ENCODE measurements around the gene PRSS27.

The PRSS27 gene

DNA sequence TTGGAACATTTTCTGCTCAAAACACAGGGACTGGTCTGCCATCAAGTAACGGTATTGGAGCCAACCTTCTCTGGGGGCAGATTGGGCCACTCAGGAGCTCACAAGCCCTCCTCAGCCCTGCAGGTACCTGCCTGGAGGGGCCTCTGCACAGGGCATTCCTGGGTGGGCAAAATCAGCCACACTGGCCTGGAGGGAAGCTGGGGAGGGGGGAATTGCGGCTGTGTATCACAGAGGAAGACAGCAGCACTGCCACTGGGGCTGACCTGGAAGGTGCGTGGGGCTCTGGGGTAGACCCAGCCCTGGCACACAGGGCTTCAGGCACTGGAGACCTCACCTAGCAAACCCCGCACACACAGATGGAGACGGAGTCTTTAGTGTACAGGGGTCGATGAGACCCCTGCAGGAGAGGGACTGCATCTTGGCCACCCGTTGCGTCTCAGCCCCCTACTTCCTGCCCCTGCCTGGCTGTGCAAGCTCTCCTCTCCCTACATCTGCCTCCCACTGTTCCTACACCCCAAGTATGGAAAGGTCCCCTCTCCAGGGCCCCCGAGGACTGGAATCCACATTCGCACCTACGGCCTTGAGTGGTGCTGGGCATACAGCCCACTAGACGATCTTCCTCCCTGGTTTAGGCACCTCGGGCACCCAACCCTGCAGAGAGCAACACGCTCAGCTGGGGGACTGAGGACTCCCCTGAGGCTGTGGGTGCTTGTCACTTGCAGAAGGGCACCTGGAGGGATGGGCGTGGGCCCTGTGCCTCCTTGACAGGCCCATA is 25.3 kb upstream of the PRSS27 start:
- no peak for TF ChIP-seq CTCF (IDR thresholded peaks at IDR 0.05; ENCODE audit: borderline replicate concordance, control extremely low read depth, extremely low read depth, insufficient read depth, missing control alignments)

DNA sequence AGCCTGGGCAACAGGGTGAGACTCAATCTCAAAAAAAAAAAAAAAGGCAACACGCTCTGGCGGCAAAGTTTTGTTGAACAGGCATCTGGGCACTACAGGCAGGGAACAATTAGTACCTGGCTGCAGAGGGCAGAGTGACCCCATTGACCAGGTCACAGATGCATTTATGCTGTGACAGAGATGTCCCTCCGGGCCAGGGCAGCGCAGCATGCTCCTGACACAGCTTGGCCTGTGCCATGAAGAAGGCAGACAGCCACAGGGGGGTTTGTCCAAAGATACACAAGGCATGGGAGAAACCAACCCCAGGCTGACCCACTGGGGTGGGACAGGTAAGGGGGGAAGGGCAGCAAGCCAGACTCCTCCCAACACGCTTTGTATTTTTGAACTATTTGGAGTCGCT is 24.7 kb upstream of the PRSS27 start:
- TF ChIP-seq CTCF (IDR thresholded peaks at IDR 0.05; ENCODE audit: borderline replicate concordance, control extremely low read depth, extremely low read depth, insufficient read depth, missing control alignments): no peak
- in situ Hi-C loops (cut with MboI; ENCODE audit: low sequenced_read_pairs, unreplicated experiment): no loop called here
- DNase-seq (ENCODE audit: low spot score): no peak

More for the DNA sequence above, 25.3 kb upstream of the PRSS27 start:
- in situ Hi-C loops (cut with MboI; ENCODE audit: low sequenced_read_pairs, unreplicated experiment): no loop called here
- no peak for DNase-seq (ENCODE audit: low spot score)

DNA sequence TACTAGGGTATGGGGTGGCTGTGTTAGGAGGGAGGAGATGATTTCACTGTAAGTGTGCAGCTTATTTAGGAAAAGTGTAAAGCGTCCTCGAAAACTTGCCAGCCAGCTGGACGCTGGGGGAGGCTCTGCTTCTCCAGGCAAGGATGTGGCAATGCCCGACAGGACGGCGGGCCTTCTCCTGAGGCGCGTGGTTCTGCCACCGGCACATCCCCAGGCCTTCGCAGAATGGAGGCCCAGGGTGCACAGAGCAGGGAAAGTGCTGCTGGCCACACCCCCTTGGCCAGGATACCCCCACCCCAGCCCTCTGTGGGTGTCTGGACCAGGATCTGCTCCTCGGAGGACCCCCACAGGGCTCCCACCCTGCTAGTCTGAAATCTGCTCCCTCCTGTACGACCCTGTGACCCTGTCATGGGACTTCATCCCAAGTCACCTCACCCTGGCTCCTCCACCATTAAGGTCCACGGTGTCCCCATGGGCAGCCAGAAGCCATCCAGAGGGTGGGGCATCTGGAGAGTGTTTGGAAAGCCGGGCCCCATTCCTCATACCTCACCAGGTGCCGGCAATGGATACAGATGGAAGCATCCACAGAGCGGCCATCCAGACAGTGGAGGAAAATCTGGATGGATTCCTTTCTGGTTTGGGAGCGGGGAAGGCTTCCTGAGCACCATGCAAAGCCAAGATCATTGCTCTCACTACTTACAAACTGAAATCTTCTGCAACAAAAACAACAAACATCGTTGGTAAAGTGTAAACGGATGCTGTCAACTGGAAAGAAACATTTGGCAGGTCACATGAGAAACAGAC is 23.2 kb upstream of the PRSS27 start:
- no peak for TF ChIP-seq CTCF (IDR thresholded peaks at IDR 0.05; ENCODE audit: borderline replicate concordance, control extremely low read depth, extremely low read depth, insufficient read depth, missing control alignments)
- DNase-seq (ENCODE audit: low spot score): no peak
- in situ Hi-C loops (cut with MboI; ENCODE audit: low sequenced_read_pairs, unreplicated experiment): no loop called here

DNA sequence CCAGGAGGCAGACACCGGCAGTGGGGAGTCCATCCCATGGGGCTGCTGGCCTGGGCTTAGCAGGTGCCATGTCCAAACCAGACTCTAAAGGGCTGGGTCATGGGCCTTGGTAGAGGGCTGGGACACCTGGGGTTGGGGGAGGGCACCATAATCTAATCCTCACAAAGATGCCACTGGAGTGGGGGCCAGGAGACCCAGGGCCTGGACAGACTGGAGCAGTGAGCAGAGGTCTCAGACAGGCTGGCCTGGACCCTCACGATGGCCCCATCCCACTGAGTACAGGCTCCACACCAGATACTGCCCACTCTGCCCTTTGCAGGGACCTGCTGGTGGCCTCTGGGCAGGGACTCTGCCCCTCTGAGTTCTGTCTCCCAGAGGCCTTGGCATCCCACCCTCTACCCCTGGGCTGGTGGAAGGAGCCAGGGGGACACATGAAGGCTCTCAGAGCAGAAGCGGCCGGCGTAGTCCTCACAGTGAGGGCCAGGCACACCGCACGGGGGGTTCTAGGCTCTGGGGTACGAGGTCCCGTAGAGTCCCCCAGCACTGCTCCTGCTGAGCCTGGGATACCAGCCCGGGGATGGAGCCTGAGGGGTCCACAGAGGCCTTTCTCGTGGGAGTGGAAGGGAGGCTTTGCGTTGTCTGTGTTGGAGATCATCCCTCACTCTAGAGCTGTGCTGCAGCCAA is 22.4 kb upstream of the PRSS27 start:
- in situ Hi-C loops (cut with MboI; ENCODE audit: low sequenced_read_pairs, unreplicated experiment): no loop called here
- DNase-seq (ENCODE audit: low spot score): no peak
- no peak for TF ChIP-seq CTCF (IDR thresholded peaks at IDR 0.05; ENCODE audit: borderline replicate concordance, control extremely low read depth, extremely low read depth, insufficient read depth, missing control alignments)

- in situ Hi-C loops (cut with MboI; ENCODE audit: low sequenced_read_pairs, unreplicated experiment): no loop called here
- no peak for DNase-seq (ENCODE audit: low spot score)
- no peak for TF ChIP-seq CTCF (IDR thresholded peaks at IDR 0.05; ENCODE audit: borderline replicate concordance, control extremely low read depth, extremely low read depth, insufficient read depth, missing control alignments)
Measured at GRCh38 chr16:2741168-2741567, 21.1 kb upstream of the PRSS27 start.

DNA sequence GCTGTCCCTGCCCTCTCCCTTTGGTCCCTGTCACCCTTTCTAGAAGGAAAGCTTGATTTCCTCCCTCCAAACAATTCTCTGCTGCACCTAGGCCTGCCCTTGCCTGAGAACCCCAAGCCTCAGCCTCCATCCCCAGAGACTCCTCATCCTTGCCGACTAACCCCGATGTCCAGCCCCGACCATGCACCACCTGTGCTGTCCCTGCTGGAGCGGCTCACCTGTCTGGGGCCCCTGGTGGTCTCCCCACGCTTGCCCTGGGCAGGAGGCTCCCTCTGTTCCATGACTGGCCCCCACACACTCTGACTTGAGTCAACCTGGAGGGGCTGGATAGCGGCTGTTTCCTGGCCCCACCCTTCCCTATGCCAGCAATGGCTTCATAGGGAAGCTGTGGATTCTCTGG is 20.5 kb upstream of the PRSS27 start:
- no peak for DNase-seq (ENCODE audit: low spot score)
- TF ChIP-seq CTCF (IDR thresholded peaks at IDR 0.05; ENCODE audit: borderline replicate concordance, control extremely low read depth, extremely low read depth, insufficient read depth, missing control alignments): no peak
- in situ Hi-C loops (cut with MboI; ENCODE audit: low sequenced_read_pairs, unreplicated experiment): no loop called here
